8988T (cell line): ENCODE data around the gene CNBP.
A peak's percentile ranks its signal among the peaks of the same experiment; 100 is the strongest.
"Not testable (repeated sequence)": the region's sequence is repeated elsewhere in the genome, so short reads cannot be mapped to it uniquely, and the experiment has no call there.

Experiments used
- DNase-seq: peaks from one replicate; pipeline ENCODE4 v3.0.0; 2011

CNBP gene

DNA sequence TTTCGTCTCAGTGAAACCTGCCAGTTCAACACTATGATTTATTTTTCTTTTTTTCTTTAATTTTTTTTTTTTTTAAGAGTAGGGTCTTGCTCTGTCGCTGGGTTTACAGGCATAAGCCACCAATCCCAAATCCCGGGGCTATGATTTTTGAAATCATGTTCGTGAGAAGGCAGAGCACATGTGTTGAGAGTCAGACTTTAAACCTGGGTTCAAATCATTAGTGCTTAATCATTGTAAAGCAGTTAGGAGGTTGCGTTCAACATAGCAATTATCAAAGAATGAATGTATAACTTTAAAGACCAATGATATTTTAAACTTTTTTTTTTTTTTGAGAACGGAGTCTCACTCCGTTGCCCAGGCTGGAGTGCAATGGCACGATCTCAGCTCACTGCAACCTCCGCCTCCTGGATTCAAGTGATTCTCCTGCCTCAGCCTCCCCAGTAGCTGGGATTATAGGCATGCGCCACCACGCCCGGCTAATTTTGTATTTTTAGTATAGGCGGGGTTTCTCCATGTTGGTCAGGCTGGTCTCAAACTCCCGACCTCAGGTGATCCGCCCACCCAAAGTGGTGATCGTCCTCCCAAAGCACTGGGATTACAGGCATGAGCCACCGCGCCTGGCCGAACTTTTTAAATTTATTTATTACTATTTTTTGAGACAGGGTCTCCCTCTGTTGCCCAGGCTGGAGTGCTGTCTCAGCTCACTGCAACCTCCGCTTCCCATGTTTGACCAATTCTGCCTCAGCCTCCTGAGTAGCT is 1.3 kb upstream of the CNBP start:
- not testable (repeated sequence) for DNase-seq

- DNase-seq, result no peak
Measured at GRCh38 chr3:129184396-129184657, 631 bp upstream of the CNBP start.

GRCh38 chr3:129182390-129183185 is 1.1 kb downstream of the CNBP start:
- DNase-seq, result no peak

DNA sequence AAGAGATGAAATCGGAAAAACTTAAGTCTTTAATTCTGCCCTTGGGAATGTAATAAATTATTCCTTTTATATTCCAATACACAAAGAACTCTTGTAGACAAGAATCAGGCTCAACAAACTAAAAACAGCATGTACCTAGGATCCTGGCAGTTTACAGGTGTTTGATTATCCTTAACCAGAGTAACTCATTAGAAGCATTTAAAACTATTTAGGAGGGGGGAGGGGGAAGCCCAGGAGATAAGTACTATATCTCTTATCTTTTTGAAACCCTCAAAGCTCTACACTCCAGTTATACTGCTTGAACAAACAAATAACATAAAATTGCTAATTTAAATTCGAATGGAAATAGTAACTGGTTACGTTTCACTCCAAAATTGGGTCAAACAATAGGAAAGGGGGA is 1.9 kb downstream of the CNBP start:
- DNase-seq, result no peak

DNA sequence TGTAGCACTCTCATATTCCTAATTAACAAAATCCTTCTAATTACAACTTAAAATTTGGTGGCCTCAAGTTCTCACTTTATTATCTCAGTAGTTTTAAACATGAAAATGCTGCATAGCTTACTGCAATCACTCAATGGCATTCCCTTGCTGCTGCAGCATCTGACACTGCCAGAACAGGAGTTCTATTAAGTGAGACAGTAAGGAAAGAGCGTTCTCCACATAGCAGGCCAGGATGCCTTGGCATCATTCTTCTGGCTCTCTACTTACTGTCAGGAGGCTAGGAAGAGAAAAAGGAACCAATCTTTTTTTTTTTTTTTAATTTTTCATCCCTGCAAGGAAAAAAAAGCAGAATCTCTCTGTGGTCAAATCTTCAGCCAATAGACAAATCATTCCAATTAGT is 3.2 kb downstream of the CNBP start:
- DNase-seq, result no peak

- DNase-seq, result no peak
Measured at GRCh38 chr3:129176051-129176450, 7.6 kb downstream of the CNBP start.

DNA sequence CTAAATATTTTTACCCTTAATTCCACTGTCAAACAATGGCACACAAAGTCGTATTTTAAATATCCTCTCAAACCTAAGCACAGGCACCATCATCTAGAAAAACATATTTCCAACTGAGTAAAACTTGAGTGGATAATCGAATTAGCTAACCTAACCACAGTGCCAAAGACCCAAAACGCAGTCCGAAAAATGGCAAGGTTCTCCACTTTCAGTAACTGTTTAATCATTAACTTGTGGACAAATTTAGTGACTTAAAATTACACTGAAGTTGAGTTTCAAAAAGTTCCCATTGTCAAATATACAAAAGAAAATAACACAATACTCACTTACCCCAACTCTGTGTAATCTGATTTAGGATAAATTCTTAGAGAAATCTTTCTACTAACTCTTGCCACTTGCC is 10.0 kb downstream of the CNBP start:
- no peak for DNase-seq

GRCh38 chr3:129173206-129173605 is 10.5 kb downstream of the CNBP start:
- no peak for DNase-seq

GRCh38 chr3:129166579-129167332 is 16.9 kb downstream of the CNBP start:
- DNase-seq, result no peak

GRCh38 chr3:129165594-129165993 is 18.1 kb downstream of the CNBP start:
- DNase-seq, result not testable (repeated sequence)

GRCh38 chr3:129164500-129164899 is 19.2 kb downstream of the CNBP start:
- DNase-seq, result no peak

GRCh38 chr3:129162729-129163579 is 20.7 kb downstream of the CNBP start:
- no peak for DNase-seq

- no peak for DNase-seq
Measured at GRCh38 chr3:129161860-129162271, 21.8 kb downstream of the CNBP start.

DNA sequence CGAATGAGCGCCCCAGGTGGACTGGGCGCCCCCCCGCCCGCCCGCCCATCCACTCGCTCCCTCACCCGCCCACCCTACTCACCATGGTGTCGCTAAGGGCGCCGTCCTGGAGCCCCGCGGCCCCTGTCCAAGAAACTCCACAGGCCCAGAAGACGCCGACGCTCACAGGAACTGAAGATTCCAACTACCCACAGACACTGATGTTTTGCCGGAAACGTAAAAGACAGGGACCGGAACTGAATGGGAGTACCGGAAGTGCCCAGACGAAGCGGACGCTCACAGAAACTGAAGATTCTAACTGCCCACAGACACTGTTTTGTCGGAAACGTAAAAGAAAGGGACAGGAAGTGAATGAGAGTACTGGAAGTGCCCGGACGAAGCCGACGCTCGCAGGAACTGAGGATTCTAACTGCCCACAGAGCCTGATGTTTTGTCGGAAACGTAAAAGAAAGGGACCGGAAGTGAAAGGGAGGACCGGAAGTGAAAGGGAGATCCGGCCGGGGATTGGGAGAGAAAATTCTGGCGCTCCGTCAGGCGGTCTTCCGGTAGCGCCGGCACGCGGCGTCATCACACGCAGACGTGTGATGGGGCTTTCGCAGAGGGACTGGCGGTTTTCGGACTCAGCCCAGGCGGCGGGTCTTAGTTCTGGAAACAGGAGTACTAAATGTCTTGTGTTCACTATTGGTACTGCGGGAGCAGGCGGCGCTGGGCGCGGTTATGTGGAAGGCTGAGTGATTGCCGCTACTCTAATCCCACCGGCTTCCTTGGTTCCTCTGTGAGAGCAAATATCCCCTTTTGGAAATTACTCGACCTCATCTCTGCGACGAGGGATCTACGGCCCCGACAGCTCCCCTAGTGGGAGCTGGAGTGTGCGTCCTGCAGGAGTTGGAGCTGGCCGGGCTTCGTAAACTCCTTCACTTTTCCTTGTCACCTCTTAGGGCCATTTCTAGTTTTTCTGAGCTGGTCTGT is 22.5 kb downstream of the CNBP start, which contains the start of gene ISY1:
Gene ISY1 (minus strand): TSS at position 173 of the 969 bp plus-strand sequence. CDS start 88 bp downstream, at position 85.
- DNase-seq, result peak; percentile 73

- DNase-seq, result no peak
Measured at GRCh38 chr3:129144786-129145185, 38.9 kb downstream of the CNBP start.

DNA sequence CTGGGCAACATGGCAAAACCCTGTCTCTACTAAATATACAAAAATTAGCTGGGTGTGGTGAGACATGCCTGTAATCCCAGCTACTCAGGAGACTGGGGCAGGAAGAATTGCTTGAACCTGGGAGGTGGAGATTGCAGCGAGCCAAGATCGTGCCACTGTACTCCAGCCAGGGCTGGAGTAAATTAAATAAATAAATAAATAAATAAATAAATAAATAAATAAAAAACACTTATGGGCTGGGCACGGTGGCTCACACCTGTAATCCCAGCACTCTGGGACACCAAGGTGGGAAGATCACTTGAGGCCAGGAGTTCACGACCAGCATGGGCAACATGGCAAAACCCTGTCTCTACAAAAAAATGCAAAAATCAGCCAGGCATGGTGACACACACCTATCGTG is 42.7 kb downstream of the CNBP start:
- not testable (repeated sequence) for DNase-seq

GRCh38 chr3:129139911-129140310 is 43.8 kb downstream of the CNBP start:
- DNase-seq, result no peak

DNA sequence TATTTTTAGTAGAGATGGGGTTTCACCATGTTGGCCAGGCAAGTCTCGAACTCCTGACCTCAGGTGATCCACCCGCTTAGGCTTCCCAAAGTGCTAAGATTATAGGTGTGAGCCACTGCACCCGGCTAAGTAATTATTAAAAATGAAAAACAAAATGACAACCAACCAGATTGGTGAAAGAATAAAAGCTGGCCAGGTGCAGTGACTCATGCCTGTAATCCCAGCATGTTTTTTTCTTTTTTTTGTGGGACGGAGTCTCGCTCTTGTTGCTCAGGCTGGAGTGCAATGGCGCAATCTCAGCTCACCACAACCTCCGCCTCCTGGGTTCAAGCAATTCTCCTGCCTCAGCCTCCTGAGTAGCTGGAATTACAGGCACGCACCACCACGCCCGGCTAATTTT is 47.4 kb downstream of the CNBP start:
- not testable (repeated sequence) for DNase-seq

DNA sequence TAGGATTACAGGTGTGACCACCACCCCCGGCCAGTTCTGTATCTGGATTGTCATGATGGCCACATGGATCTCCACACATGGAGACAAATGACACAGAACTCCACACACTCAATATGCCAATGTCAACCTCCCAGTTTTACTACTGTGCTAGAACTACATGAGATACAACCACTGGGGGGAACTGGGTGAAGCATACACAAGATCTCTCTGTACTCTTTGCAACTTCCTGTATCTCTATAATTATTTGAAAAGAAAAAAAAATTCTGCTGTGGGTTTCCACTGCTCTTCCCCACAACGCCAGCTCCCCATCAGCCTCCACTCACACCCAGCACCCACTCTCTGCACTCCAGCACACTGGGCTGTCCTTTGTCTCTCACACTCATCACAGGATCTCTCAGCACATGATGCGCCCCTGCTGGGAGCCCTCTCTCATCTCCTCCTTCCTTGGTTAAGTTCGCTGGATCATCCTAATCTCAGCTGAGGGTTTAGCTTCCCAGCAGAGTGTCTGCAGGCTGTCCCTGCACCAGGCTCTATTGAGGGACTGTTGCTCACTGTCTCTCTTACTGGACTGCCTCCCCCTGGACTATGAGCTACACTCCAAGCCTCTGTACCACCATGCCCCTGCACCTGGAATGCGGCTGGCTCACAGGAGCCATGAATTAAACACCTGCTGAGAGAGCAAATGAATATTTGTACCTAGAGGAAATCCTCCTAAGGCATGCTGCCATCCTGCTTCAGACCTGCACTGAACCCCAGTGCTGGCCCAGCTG is 51.4 kb downstream of the CNBP start:
- no peak for DNase-seq

- no peak for DNase-seq
Measured at GRCh38 chr3:129131465-129132088, 52.1 kb downstream of the CNBP start.
